Measurements from ENCODE around the gene PPP6R1. TPM values are rescaled to one million over a fixed set of nuclear protein-coding genes. Genes with fewer than 3 reads are reported as not detected.
"Not testable (repeated sequence)": the region's sequence is repeated elsewhere in the genome, so short reads cannot be mapped to it uniquely, and the experiment has no call there.

PPP6R1 gene
- total RNA-seq, 4 donors from 2014 or later = 29.4 to 47.9 (median 37.5) TPM

DNA sequence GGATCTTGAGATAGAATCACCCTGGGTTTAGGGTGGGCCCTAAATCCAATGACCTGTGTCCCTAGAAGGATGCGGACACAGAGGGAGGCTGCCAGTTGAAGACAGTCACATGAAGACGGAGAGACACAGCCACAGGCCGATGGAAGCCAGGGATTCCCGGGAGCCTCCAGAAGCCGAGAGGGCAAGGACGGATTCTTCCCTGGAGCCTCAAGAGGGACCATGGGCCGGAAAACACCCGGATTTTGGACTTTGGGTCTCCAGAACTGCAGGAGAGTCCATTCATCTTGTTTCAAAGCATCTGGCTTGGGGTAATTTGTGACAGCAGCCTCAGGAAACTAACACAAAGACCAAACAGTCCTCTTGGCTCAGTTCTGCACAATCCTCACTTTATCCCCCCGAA lies 32.5 kb downstream of the PPP6R1 start:
- no peak for TF ChIP-seq POLR2A (IDR thresholded peaks at IDR 0.05)
- TF ChIP-seq, protein P1, sequence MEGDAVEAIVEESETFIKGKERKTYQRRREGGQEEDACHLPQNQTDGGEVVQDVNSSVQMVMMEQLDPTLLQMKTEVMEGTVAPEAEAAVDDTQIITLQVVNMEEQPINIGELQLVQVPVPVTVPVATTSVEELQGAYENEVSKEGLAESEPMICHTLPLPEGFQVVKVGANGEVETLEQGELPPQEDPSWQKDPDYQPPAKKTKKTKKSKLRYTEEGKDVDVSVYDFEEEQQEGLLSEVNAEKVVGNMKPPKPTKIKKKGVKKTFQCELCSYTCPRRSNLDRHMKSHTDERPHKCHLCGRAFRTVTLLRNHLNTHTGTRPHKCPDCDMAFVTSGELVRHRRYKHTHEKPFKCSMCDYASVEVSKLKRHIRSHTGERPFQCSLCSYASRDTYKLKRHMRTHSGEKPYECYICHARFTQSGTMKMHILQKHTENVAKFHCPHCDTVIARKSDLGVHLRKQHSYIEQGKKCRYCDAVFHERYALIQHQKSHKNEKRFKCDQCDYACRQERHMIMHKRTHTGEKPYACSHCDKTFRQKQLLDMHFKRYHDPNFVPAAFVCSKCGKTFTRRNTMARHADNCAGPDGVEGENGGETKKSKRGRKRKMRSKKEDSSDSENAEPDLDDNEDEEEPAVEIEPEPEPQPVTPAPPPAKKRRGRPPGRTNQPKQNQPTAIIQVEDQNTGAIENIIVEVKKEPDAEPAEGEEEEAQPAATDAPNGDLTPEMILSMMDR (IDR thresholded peaks at IDR 0.05) = no peak
- 75 to 86% methylated on average over 9 of the region's 9 CpGs for WGBS, 2 donors
- H3K4me3 ChIP-seq (ENCODE audit: low read depth, poor library complexity, severe bottlenecking) = no peak overlapping the region
- intact Hi-C loops (cut with DNase I; ENCODE audit: low total_unique reads) = no loop called here
- no peak for DNase-seq (ENCODE audit: low spot score in 2 of 2)

DNA sequence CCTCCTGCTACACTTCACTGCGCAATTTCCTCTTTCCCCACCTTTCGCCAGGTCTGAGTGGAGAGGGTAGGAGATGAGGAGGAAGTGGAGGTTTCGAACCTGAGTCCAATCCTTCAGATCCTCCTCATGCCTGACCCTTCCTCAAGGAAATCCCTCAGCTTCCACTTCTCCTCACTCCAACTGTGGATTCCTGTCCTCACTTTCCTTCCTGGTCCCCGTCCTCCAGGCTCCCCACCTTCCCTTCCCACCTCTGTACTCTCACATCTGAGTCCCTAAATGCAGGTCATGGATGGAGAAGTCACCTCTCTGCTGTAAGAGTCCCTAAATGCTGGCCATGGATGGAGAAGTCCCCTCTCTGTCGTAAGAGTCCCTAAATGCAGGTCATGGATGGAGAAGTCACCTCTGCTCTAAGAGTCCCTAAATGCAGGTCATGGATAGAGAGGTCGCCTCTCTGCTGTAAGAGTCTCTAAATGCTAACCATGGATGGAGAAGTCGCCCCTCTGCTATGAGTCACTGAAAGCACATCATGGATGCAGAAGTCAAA lies 33.3 kb downstream of the PPP6R1 start:
- intact Hi-C loops (cut with DNase I; ENCODE audit: low total_unique reads) = no loop called here
- no peak overlapping the region for H3K4me3 ChIP-seq (ENCODE audit: low read depth, poor library complexity, severe bottlenecking)
- 88 to 90% methylated on average over 7 of the region's 7 CpGs for WGBS, 2 donors
- TF ChIP-seq, protein P1 (IDR thresholded peaks at IDR 0.05) = no peak
- DNase-seq (ENCODE audit: low spot score in 2 of 2) = no peak

DNA sequence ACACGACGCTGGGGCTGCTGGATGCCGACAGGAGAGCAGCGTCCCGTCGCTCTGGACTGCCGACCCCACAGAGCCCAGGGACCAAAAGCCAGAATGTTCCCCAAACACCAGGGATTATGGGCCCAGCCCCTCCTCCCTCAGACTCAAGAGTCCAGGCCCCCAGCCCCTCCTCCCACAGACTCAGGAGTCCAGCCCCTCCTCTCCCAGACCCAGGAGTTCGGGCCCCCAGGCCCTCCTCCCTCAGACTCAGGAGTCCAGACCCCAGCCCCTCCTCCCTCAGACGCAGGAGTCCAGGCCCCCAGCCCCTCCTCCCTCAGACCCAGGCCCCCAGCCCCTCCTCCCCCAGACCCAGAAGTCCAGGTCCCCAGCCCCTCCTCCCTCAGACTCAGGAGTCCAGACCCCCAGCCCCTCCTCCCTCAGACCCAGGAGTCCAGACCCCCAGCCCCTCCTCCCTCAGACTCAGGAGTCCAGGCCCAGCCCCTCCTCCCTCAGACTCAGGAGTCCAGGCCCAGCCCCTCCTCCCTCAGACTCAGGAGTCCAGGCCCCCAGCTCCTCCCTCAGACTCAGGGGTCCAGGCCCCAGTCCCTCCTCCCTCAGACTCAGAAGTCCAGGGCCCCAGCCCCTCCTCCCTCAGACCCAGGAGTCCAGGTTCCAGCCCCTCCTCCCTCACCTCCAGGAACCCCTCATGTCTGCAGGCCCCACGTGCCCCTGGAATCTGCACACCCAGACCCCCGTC lies 34.0 kb downstream of the PPP6R1 start:
- WGBS, 2 donors = 55 to 65% methylated on average over 10 to 11 of the region's 11 CpGs
- DNase-seq (ENCODE audit: low spot score in 2 of 2); intact Hi-C loops (cut with DNase I; ENCODE audit: low total_unique reads): not testable (repeated sequence)

DNA sequence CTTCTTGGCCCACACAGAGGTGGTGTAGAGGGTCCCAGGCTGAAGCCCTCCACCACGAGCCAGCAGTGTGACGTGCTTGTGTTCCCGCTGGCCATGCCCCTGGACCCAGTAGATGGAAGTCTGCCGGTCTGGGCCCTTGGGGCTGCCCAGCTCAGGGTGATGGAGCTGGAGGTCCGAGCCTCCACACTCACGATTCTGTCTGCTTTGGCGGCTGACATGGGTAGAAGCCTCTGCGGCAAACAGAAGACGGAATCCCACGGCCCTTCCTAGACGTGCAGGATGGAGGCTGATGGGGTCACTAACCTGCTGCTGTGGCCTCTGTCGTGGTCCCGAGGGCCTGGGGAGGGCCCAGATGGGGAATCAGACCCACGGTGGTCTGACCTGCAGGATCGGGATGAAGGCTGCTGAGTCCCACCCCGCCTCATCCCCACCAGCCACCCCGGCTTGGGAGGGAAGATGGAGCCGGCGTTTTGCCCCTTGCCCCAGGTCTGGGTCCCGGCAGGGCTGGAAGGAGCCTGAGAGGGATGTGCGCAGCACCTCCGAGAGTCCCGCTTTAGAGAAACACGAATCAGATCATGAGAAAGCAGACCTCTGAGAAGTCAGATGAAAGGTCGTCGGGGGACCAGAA lies 34.7 kb downstream of the PPP6R1 start:
- TF ChIP-seq, protein P1 (IDR thresholded peaks at IDR 0.05) = no peak
- TF ChIP-seq POLR2A (IDR thresholded peaks at IDR 0.05) = no peak
- WGBS, 2 donors = 77 to 80% methylated on average over 21 to 25 of the region's 26 CpGs
- no peak for DNase-seq (ENCODE audit: low spot score in 2 of 2)
- intact Hi-C loops (cut with DNase I; ENCODE audit: low total_unique reads) = no loop called here
- no peak overlapping the region for H3K4me3 ChIP-seq (ENCODE audit: low read depth, poor library complexity, severe bottlenecking)

More for the DNA sequence above, 34.0 kb downstream of the PPP6R1 start:
- not testable (repeated sequence) for H3K4me3 ChIP-seq (ENCODE audit: low read depth, poor library complexity, severe bottlenecking)

DNA sequence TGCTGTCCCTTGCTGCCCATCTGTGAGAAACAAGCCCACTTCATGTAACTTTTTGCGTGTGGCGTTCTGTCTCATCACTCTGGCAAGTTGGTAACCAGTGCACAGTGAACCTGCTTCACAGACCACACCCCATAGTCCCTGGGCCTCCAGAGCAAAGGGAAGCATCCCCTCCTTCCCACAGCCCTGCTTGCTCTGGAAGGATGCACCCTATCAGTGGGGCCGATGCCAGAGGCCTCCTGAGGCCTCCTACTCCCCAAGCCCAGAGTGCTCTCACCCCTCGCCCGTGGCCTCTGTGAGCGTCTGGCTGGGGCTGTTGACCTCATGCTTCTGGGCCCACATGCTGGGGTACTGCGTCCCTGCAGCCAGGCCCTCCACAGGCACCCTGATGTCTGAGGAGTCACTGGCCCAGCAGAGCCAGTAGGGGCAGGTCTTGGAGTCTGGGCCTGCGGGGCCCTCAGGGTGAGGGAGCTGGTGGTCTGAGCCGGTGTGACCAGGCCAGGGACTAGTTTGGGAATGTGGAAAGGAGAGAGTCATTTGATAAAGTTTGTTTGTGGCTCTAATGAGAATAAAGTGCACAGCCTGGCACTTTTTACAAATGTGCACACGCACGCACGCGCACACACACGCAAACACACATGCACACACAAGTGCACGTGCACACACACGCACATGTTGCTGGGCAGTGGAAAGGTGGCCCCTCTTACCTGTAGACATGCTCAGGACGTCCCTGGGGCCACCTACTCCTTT lies 35.4 kb downstream of the PPP6R1 start:
- TF ChIP-seq, protein P1 (IDR thresholded peaks at IDR 0.05) = no peak
- no peak for TF ChIP-seq POLR2A (IDR thresholded peaks at IDR 0.05)
- 84 to 87% methylated on average over 13 to 16 of the region's 17 CpGs for WGBS, 2 donors
- intact Hi-C loops (cut with DNase I; ENCODE audit: low total_unique reads) = no loop called here
- no peak overlapping the region for H3K4me3 ChIP-seq (ENCODE audit: low read depth, poor library complexity, severe bottlenecking)
- no peak for DNase-seq (ENCODE audit: low spot score in 2 of 2)

DNA sequence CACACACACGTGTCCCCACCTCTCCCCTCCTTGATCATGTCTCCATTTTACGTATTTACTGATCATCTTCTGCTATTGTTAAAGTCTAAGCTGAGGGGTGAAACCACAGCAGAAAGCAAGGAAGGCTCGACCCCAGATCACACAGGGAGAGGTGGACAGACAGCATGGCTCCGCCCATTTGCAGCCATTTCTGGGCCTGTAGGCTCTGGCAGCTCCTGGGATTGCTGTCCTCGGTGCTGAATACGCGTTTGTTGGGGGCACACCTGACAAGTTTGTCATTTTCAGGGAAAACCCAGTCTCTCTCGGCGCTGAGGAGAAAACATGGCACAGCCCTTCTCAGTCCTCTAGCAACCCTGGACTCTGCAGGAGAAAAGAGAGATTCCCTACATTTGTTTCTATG lies 38.3 kb downstream of the PPP6R1 start:
- no peak overlapping the region for H3K4me3 ChIP-seq (ENCODE audit: low read depth, poor library complexity, severe bottlenecking)
- TF ChIP-seq POLR2A (IDR thresholded peaks at IDR 0.05) = no peak
- TF ChIP-seq, protein P1 (IDR thresholded peaks at IDR 0.05) = no peak
- intact Hi-C loops (cut with DNase I; ENCODE audit: low total_unique reads) = no loop called here
- 73 to 84% methylated on average over 9 of the region's 9 CpGs for WGBS, 2 donors
- no peak for DNase-seq (ENCODE audit: low spot score in 2 of 2)

All from lower leg skin (tissue), 4 donors.